GM12878 (cell line): ENCODE results near the gene SLC25A48. TPM values are rescaled to one million over a fixed set of nuclear protein-coding genes. Genes with fewer than 3 reads are reported as not detected.

Experiments
- ATAC-seq: fragments of 200-7000 bp; cut with Tn5 transposase; 3 replicates; pipeline ENCODE4 v1.9.1; 2020; ENCODE audit warnings: mild to moderate bottlenecking, moderate library complexity
- Bru-seq: library from RNA; stranded (reverse); fragments of 400-500 nt; gene quantifications from one replicate; lab custom pipeline; 2021; lab: Mats Ljungman, UMichigan
- BruChase-seq, 2 experiments: library from RNA; stranded (reverse); fragments of 400-500 nt; gene quantifications; one replicate each; lab custom pipeline; 2021; lab: Mats Ljungman, UMichigan
- BruUV-seq: library from RNA; stranded (reverse); fragments of 400-500 nt; replicated peaks from 2 replicates; lab custom pipeline; 2021; lab: Mats Ljungman, UMichigan
- CTCF ChIA-PET: fragments of 300-600 bp; sonication (Branson Sonifier 250); formaldehyde crosslinking; extraction: SDS; loops from one replicate; lab custom pipeline; 2021; ENCODE audit warnings: inconsistent platforms; lab: Yijun Ruan, JAX
- POLR2A ChIA-PET: fragments of 350-600 bp; formaldehyde crosslinking; extraction: SDS; loops from one replicate; lab custom pipeline; 2021; ENCODE audit warnings: inconsistent platforms; lab: Charles Lee
- RAD21 ChIA-PET: fragments of 300-600 bp; sonication (Branson Sonifier 250); formaldehyde crosslinking; loops from one replicate; lab custom pipeline; 2023; ENCODE audit warnings: antibody characterized with exemption; ENCODE audit not compliant: unreplicated experiment; lab: Charles Lee
- SMC1A ChIA-PET: fragments of 300-600 bp; sonication (Branson Sonifier 250); formaldehyde crosslinking; loops from one replicate; lab custom pipeline; 2023; ENCODE audit not compliant: unreplicated experiment, uncharacterized antibody; lab: Charles Lee
- DNase-seq: peaks from one replicate; pipeline ENCODE4 v3.0.0-alpha.2; 2011; ENCODE audit warnings: low read depth, low spot score
- FAIRE-seq: peaks from 3 replicates; lab custom pipeline; 2011; peaks lifted over from hg19 to GRCh38; lab: Jason Lieb, UNC
- H2AFZ ChIP-seq: 2 replicates; pipeline ENCODE4 v1.6.0; 2011; ENCODE audit warnings: low read depth, low read length, control low read depth; ENCODE audit not compliant: control insufficient read depth
- H3K27ac ChIP-seq: 2 replicates; pipeline ENCODE4 v1.5.1; 2011; ENCODE audit warnings: control low read depth; ENCODE audit not compliant: control insufficient read depth, insufficient read depth
- H3K27me3 ChIP-seq, 2 experiments: replicated peaks in 1 of 2; 2 replicates each; pipeline versions ENCODE4 v1.6.0 to v1.6.1; 2011; ENCODE audit warnings: low read length in 1 of 2; ENCODE audit not compliant: control insufficient read depth in 2 of 2, insufficient read depth in 2 of 2
- H3K36me3 ChIP-seq, 2 experiments: 2 replicates each; pipeline ENCODE4 v1.5.1; 2011; ENCODE audit warnings: low read length in 1 of 2; ENCODE audit not compliant: control insufficient read depth in 2 of 2, insufficient read depth in 2 of 2
- H3K4me1 ChIP-seq: 2 replicates; pipeline ENCODE4 v1.6.1; 2011; ENCODE audit warnings: mild to moderate bottlenecking, low read length, moderate library complexity, mixed read lengths; ENCODE audit not compliant: control insufficient read depth, insufficient read depth
- H3K4me2 ChIP-seq: 2 replicates; pipeline ENCODE4 v1.6.0; 2011; ENCODE audit warnings: control low read depth; ENCODE audit not compliant: control insufficient read depth, insufficient read depth
- H3K4me3 ChIP-seq: fragments of 200-600 bp; sonication (generic); 2 replicates; pipeline ENCODE4 v1.5.1; 2016
- H3K79me2 ChIP-seq: 2 replicates; pipeline ENCODE4 v1.6.0; 2011; ENCODE audit warnings: low read length; ENCODE audit not compliant: control insufficient read depth, insufficient read depth
- H3K9ac ChIP-seq: 2 replicates; pipeline ENCODE4 v1.8.0; 2011; ENCODE audit warnings: low read length, control low read depth, mixed read lengths; ENCODE audit not compliant: control insufficient read depth, insufficient read depth
- H3K9me3 ChIP-seq: replicated peaks from 3 replicates; pipeline ENCODE4 v1.5.1; 2011; ENCODE audit warnings: mild to moderate bottlenecking, low read length; ENCODE audit not compliant: control insufficient read depth, insufficient read depth
- H4K20me1 ChIP-seq: 2 replicates; pipeline ENCODE4 v1.6.0; 2011; ENCODE audit not compliant: control insufficient read depth, insufficient read depth
- ELK1 ChIP-seq: IDR thresholded peaks from 2 replicates; pipeline ENCODE4 v1.6.1; 2012; ENCODE audit warnings: low read depth, low read length, improper control_type of control experiment
- HDAC6 ChIP-seq: fragments of 200-600 bp; sonication (generic); IDR thresholded peaks from one replicate; pipeline ENCODE4 v1.8.0; 2017; ENCODE audit warnings: antibody characterized with exemption; ENCODE audit not compliant: unreplicated experiment
- IKZF2 ChIP-seq, 2 experiments: fragments of 450-650 bp; IDR thresholded peaks; 2 replicates each; pipeline ENCODE4 v1.6.1; 2017; ENCODE audit warnings: mild to moderate bottlenecking in 2 of 2, moderate library complexity in 2 of 2
- MTA3 ChIP-seq: IDR thresholded peaks from 2 replicates; pipeline ENCODE4 v1.6.1; 2012; ENCODE audit warnings: low read length, inconsistent platforms, borderline replicate concordance
- MXI1 ChIP-seq: fragments of 150-350 bp; IDR thresholded peaks from 2 replicates; pipeline ENCODE4 v1.6.1; 2011; ENCODE audit warnings: low read depth, mild to moderate bottlenecking, inconsistent platforms, low read length, improper control_type of control experiment
- RAD21 ChIP-seq: IDR thresholded peaks from 2 replicates; pipeline ENCODE4 v1.6.1; 2011; ENCODE audit warnings: mild to moderate bottlenecking, low read depth, low read length, moderate library complexity; ENCODE audit not compliant: insufficient read depth
- RFX5 ChIP-seq: IDR thresholded peaks from 2 replicates; pipeline ENCODE4 v1.6.1; 2011; ENCODE audit warnings: low read depth, low read length, improper control_type of control experiment
- WGBS: methylation state at CpG from one replicate; pipeline ENCODE4 v1.1.6; 2016; ENCODE audit warnings: low lambda C conversion rate; ENCODE audit not compliant: insufficient replicate concordance, insufficient coverage; ENCODE audit errors: missing lambda C conversion rate; 5-methylcytosine and 5-hydroxymethylcytosine counted together
- in situ Hi-C: fragments of 300-500 bp; cut with MboI; formaldehyde crosslinking; loops from 9 replicates; pipeline ENCODE4 v1.14.3; 2018; ENCODE audit warnings: mixed read lengths
- intact Hi-C: fragments of 100-400 bp; cut with micrococcal nuclease; formaldehyde crosslinking; loops from one replicate; pipeline ENCODE4 v1.14.2; 2022; ENCODE audit not compliant: unreplicated experiment
- long read RNA-seq, 2 experiments: library from polyadenylated mRNA; unstranded; transcript quantifications; one replicate each; pipeline ENCODE4 v2.0.0, GENCODE V29; 2019 to 2020
- polyA minus RNA-seq, 3 experiments: library from RNA; depleted of rRNA, polyadenylated mRNA; stranded (reverse); fragments of >200 nt; gene quantifications; 2 replicates each; pipeline ENCODE4 v1.2.3, GENCODE V29; 2011
- polyA plus RNA-seq, 11 experiments: library from polyadenylated mRNA; depleted of rRNA in 4 of 11; unstranded in 6 of 11; stranded (reverse) in 5 of 11; fragments of >200 nt; fragmentation: Nextera tagmentation in 4 of 11; fragmentation: Illumina TruSeq in 1 of 11; extraction: Ambion mirVana in 4 of 11; extraction: Trizol in 1 of 11; gene quantifications; 1 replicate in 1 of 11; 2 replicates in 10 of 11; pipeline versions ENCODE4 v1.2.1 to v1.2.3, GENCODE V29; 2011 to 2016; ENCODE audit warnings: inconsistent platforms in 2 of 11, missing spikeins in 2 of 11, low read depth in 1 of 11
- total RNA-seq, 4 experiments: library from RNA; depleted of rRNA in 3 of 4; stranded (reverse); fragments of >200 nt in 3 of 4; fragmentation: Illumina TruSeq in 1 of 4; extraction: Trizol in 1 of 4; gene quantifications; 2 replicates each; pipeline versions ENCODE4 v1.2.1 to v1.2.3, GENCODE V29; 2013 to 2021
- TF ChIP-seq, protein P1 (sequence below): fragments of 450-650 bp; IDR thresholded peaks from 2 replicates; pipeline ENCODE4 v1.6.1; 2017; ENCODE audit warnings: mild to moderate bottlenecking, moderate library complexity

Gene SLC25A48, protein sequence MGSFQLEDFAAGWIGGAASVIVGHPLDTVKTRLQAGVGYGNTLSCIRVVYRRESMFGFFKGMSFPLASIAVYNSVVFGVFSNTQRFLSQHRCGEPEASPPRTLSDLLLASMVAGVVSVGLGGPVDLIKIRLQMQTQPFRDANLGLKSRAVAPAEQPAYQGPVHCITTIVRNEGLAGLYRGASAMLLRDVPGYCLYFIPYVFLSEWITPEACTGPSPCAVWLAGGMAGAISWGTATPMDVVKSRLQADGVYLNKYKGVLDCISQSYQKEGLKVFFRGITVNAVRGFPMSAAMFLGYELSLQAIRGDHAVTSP
- total RNA-seq (2013; cell fraction: nucleolus; rRNA removed): not detected in 2 replicates
- total RNA-seq (2014; rRNA removed) (0.06 TPM in 1 of 2 replicates, not detected in the other), total RNA-seq (2014; rRNA removed; fragmentation: Illumina TruSeq; extraction: Trizol) (not detected in 2 replicates), total RNA-seq (2021) (not detected in 2 replicates), polyA plus RNA-seq (2011; rRNA removed) (not detected in 2 replicates), polyA plus RNA-seq (2014; fragmentation: Illumina TruSeq; extraction: Trizol) (not detected in 2 replicates), polyA plus RNA-seq (2014; fragmentation: Nextera tagmentation; extraction: Ambion mirVana) (not detected), polyA plus RNA-seq (2014; rRNA removed) (not detected in 2 replicates), polyA plus RNA-seq (2016; fragmentation: Nextera tagmentation; extraction: Ambion mirVana) (not detected), polyA minus RNA-seq (2011; rRNA and poly(A)+ RNA removed) (not detected in 2 replicates), Bru-seq, nascent RNA (percentile 8 among the genes with signal in this experiment), BruChase-seq, experiment 1, labeled RNA remaining after a 6-hour chase (percentile 10 among the genes with signal in this experiment), BruChase-seq, experiment 2, labeled RNA remaining after a 2-hour chase (percentile 8 among the genes with signal in this experiment)
- not detected for polyA plus RNA-seq (2011; ENCODE audit: low read depth)
- polyA plus RNA-seq (2011; cell fraction: cytosol; rRNA removed): not detected in 2 replicates
- polyA plus RNA-seq (2011; cell fraction: nucleus; rRNA removed): 0.07 TPM in 1 of 2 replicates, not detected in the other
- 0.07 TPM in 1 of 2 replicates, not detected in the other for polyA plus RNA-seq (2012)
- not detected in 2 replicates for polyA minus RNA-seq (2011; cell fraction: cytosol; rRNA and poly(A)+ RNA removed)
- polyA minus RNA-seq (2011; cell fraction: nucleus; rRNA and poly(A)+ RNA removed): not detected in 2 replicates
- long read RNA-seq, experiment 1: 0 reads
- long read RNA-seq, experiment 2: 0 reads

- no peak within 1 kb of the TSS for H2AFZ ChIP-seq
- peaks cover 0 to 12% of the 10 kb centered on the region in 2 experiments; a peak in 2 of 4 replicates for H3K27me3 ChIP-seq
- DNase-seq (no peak), ATAC-seq (no peak; the same call in 1 of the 3 replicates), FAIRE-seq (no peak)
- POLR2A ChIA-PET: no interaction called here
- CTCF ChIA-PET: interaction anchor here (1.0 kb wide), 1 partner anchor 269 kb away, joined by 4 read pairs; no protein-coding TSS in a partner anchor
- no peaks in the 10 kb centered on the region for H3K4me1 ChIP-seq
- SMC1A ChIA-PET: no interaction called here
- TF ChIP-seq MXI1: no peak
- TF ChIP-seq, protein P1, sequence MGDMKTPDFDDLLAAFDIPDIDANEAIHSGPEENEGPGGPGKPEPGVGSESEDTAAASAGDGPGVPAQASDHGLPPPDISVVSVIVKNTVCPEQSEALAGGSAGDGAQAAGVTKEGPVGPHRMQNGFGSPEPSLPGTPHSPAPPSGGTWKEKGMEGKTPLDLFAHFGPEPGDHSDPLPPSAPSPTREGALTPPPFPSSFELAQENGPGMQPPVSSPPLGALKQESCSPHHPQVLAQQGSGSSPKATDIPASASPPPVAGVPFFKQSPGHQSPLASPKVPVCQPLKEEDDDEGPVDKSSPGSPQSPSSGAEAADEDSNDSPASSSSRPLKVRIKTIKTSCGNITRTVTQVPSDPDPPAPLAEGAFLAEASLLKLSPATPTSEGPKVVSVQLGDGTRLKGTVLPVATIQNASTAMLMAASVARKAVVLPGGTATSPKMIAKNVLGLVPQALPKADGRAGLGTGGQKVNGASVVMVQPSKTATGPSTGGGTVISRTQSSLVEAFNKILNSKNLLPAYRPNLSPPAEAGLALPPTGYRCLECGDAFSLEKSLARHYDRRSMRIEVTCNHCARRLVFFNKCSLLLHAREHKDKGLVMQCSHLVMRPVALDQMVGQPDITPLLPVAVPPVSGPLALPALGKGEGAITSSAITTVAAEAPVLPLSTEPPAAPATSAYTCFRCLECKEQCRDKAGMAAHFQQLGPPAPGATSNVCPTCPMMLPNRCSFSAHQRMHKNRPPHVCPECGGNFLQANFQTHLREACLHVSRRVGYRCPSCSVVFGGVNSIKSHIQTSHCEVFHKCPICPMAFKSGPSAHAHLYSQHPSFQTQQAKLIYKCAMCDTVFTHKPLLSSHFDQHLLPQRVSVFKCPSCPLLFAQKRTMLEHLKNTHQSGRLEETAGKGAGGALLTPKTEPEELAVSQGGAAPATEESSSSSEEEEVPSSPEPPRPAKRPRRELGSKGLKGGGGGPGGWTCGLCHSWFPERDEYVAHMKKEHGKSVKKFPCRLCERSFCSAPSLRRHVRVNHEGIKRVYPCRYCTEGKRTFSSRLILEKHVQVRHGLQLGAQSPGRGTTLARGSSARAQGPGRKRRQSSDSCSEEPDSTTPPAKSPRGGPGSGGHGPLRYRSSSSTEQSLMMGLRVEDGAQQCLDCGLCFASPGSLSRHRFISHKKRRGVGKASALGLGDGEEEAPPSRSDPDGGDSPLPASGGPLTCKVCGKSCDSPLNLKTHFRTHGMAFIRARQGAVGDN: no peak
- TF ChIP-seq RAD21: no peak
- TF ChIP-seq MTA3: no peak
- TF ChIP-seq ELK1: no peak
- TF ChIP-seq HDAC6: peak; percentile 33
- no peak for TF ChIP-seq RFX5
- TF ChIP-seq IKZF2 (IDR thresholded peaks at IDR 0.05): no peak
- RAD21 ChIA-PET: no interaction called here
- no peaks in the 10 kb centered on the region for H3K79me2 ChIP-seq
- H3K4me3 ChIP-seq: no peak within 1 kb of the TSS
- H4K20me1 ChIP-seq: no peaks in the 10 kb centered on the region
- H3K27ac ChIP-seq: no peak within 1 kb of the TSS
- BruUV-seq: no TSS peak
- intact Hi-C loops: no loop called here
- WGBS: 17% methylated on average over 68 of the region's 68 CpGs
- no peaks in the 10 kb centered on the region; the same call in 2 of the 3 replicates for H3K9me3 ChIP-seq
- no peak within 1 kb of the TSS for H3K4me2 ChIP-seq
- in situ Hi-C loops: loop anchor here (5.0 kb wide), 2 partner anchors 278 to 373 kb away; no protein-coding TSS in a partner anchor
- H3K9ac ChIP-seq: no peak within 1 kb of the TSS
- H3K36me3 ChIP-seq: no peaks in the 10 kb centered on the region
These were observed at the start of gene SLC25A48 for GRCh38 chr5:135834639-135835529. Gene SLC25A48 (plus strand): TSS chr5:135834663. CDS start chr5:135834848, 185 bp downstream.
